HepG2 (cell line): ENCODE measurements around the gene TPX2. TPM values are rescaled to one million over a fixed set of nuclear protein-coding genes. Genes with fewer than 3 reads are reported as not detected.

Source experiments
- ATAC-seq: fragments of 200-7000 bp; cut with Tn5 transposase; 3 replicates; pipeline ENCODE4 v1.9.1; 2020; ENCODE audit warnings: mild to moderate bottlenecking, moderate library complexity
- BruUV-seq: library from RNA; stranded (reverse); fragments of 400-500 nt; replicated peaks from 2 replicates; lab custom pipeline; 2021; lab: Mats Ljungman, UMichigan
- CTCF ChIA-PET: fragments of 300-600 bp; formaldehyde crosslinking; extraction: SDS; loops from one replicate; lab custom pipeline; 2021; ENCODE audit warnings: low total read pairs, inconsistent platforms, low intra/inter-chr PET ratio; lab: Yijun Ruan, JAX
- POLR2A ChIA-PET: fragments of 350-600 bp; sonication (Branson Sonifier 250); formaldehyde crosslinking; loops from one replicate; lab custom pipeline; 2020; ENCODE audit warnings: antibody characterized with exemption, inconsistent platforms; lab: Yijun Ruan, JAX
- DNase-seq: peaks from one replicate; pipeline ENCODE4 v3.0.0-alpha.2; 2015; ENCODE audit warnings: low spot score
- FAIRE-seq: peaks from 3 replicates; lab custom pipeline; 2011; peaks lifted over from hg19 to GRCh38; lab: Jason Lieb, UNC
- H2AFZ ChIP-seq: one replicate; pipeline ENCODE4 v1.6.1; 2011; ENCODE audit warnings: low read length, inconsistent platforms
- H3K27ac ChIP-seq: fragments of 300-600 bp; 3 replicates; pipeline ENCODE4 v1.8.0; 2011; ENCODE audit warnings: mixed run types, mild to moderate bottlenecking, mixed read lengths, low read length, inconsistent platforms; ENCODE audit not compliant: insufficient read depth; ENCODE audit errors: extremely low read length
- H3K27me3 ChIP-seq, 2 experiments: fragments of 200-600 bp in 1 of 2; 2 replicates in 1 of 2; 3 replicates in 1 of 2; pipeline versions ENCODE4 v1.6.0 to v1.8.0; 2011; ENCODE audit warnings: low read length in 2 of 2, mild to moderate bottlenecking in 2 of 2, moderate library complexity in 2 of 2, inconsistent platforms in 1 of 2; ENCODE audit not compliant: insufficient read depth in 2 of 2, control insufficient read depth in 1 of 2
- H3K36me3 ChIP-seq, 2 experiments: fragments of 200-600 bp in 1 of 2; replicated peaks in 1 of 2; 2 replicates in 1 of 2; 3 replicates in 1 of 2; pipeline versions ENCODE4 v1.5.1 to v1.8.0; 2011; ENCODE audit warnings: low read length in 2 of 2, inconsistent platforms in 1 of 2; ENCODE audit not compliant: insufficient read depth in 2 of 2, control insufficient read depth in 1 of 2
- H3K4me1 ChIP-seq: 2 replicates; pipeline ENCODE4 v1.5.1; 2012; ENCODE audit warnings: low read length, inconsistent platforms; ENCODE audit not compliant: insufficient read depth
- H3K4me2 ChIP-seq: 2 replicates; pipeline ENCODE4 v1.6.0; 2011; ENCODE audit warnings: low read depth, low read length, inconsistent platforms
- H3K4me3 ChIP-seq, 3 experiments: fragments of 200-600 bp in 1 of 3; sonication (generic), shearing (Covaris generic) in 1 of 3; replicated peaks in 1 of 3; 2 replicates each; pipeline ENCODE4 v1.5.1; 2011 to 2016; ENCODE audit warnings: low read length in 3 of 3, inconsistent platforms in 2 of 3, low read depth in 2 of 3, mild to moderate bottlenecking in 2 of 3, control low read depth in 1 of 3, mixed read lengths in 1 of 3; ENCODE audit not compliant: insufficient read depth in 1 of 3
- H3K79me2 ChIP-seq: one replicate; pipeline ENCODE4 v1.6.1; 2011; ENCODE audit warnings: low read length, inconsistent platforms; ENCODE audit not compliant: insufficient read depth
- H3K9ac ChIP-seq: 2 replicates; pipeline ENCODE4 v1.6.0; 2011; ENCODE audit warnings: mild to moderate bottlenecking, low read depth, low read length, inconsistent platforms; ENCODE audit not compliant: insufficient read depth
- H3K9me3 ChIP-seq: 2 replicates; pipeline ENCODE4 v1.5.1; 2012; ENCODE audit warnings: mild to moderate bottlenecking, low read length
- H4K20me1 ChIP-seq: 2 replicates; pipeline ENCODE4 v1.6.0; 2011; ENCODE audit warnings: inconsistent platforms, mild to moderate bottlenecking, low read length, moderate library complexity; ENCODE audit not compliant: insufficient read depth
- CAMTA2 ChIP-seq: sonication (generic); formaldehyde crosslinking; IDR thresholded peaks from 2 replicates; pipeline ENCODE4 v1.4.0; 2020; ENCODE audit warnings: mild to moderate bottlenecking, missing genetic modification reagents, borderline replicate concordance
- HMG20A ChIP-seq: IDR thresholded peaks from 2 replicates; pipeline ENCODE4 v1.6.1; 2016; ENCODE audit warnings: borderline replicate concordance
- HNRNPLL ChIP-seq: fragments of 200-400 bp; formaldehyde crosslinking; IDR thresholded peaks from 2 replicates; pipeline ENCODE4 v1.6.1; 2017; ENCODE audit warnings: mild to moderate bottlenecking, low read depth, low read length; ENCODE audit not compliant: poor library complexity, severe bottlenecking
- MXD4 ChIP-seq: IDR thresholded peaks from 2 replicates; pipeline ENCODE4 v1.6.1; 2016; ENCODE audit warnings: mild to moderate bottlenecking, missing biosample characterization, missing genetic modification reagents
- PCBP1 ChIP-seq: fragments of 200-400 bp; formaldehyde crosslinking; IDR thresholded peaks from 2 replicates; pipeline ENCODE4 v1.6.1; 2017; ENCODE audit warnings: mild to moderate bottlenecking, low read depth, low read length, borderline replicate concordance
- PPARG ChIP-seq: conservative IDR thresholded peaks from 2 replicates; pipeline ENCODE4 v1.6.1; 2016; ENCODE audit warnings: missing biosample characterization, missing genetic modification reagents
- SCMH1 ChIP-seq: sonication (generic); formaldehyde crosslinking; IDR thresholded peaks from 2 replicates; pipeline ENCODE4 v1.9.0; 2021; ENCODE audit warnings: missing genetic modification reagents, mild to moderate bottlenecking, borderline replicate concordance
- SMARCC2 ChIP-seq: fragments of 450-650 bp; IDR thresholded peaks from 2 replicates; pipeline ENCODE4 v1.6.1; 2017; ENCODE audit warnings: antibody characterized with exemption, mild to moderate bottlenecking
- SRF ChIP-seq: IDR thresholded peaks from 2 replicates; pipeline ENCODE4 v1.6.1; 2011; ENCODE audit warnings: mild to moderate bottlenecking, low read depth, low read length, moderate library complexity
- ZFP82 ChIP-seq: sonication (generic); formaldehyde crosslinking; IDR thresholded peaks from 2 replicates; pipeline ENCODE4 v1.5.1; 2020; ENCODE audit warnings: mild to moderate bottlenecking, missing genetic modification reagents, borderline replicate concordance
- ZNF264 ChIP-seq: sonication (generic); formaldehyde crosslinking; IDR thresholded peaks from 2 replicates; pipeline ENCODE4 v1.4.0; 2020; ENCODE audit warnings: missing genetic modification reagents
- ZNF367 ChIP-seq: sonication (generic); formaldehyde crosslinking; IDR thresholded peaks from 2 replicates; pipeline ENCODE4 v1.4.0; 2020; ENCODE audit warnings: missing genetic modification reagents, borderline replicate concordance
- ZNF589 ChIP-seq: sonication (generic); formaldehyde crosslinking; conservative IDR thresholded peaks from 2 replicates; pipeline ENCODE4 v1.8.0; 2022; ENCODE audit warnings: mild to moderate bottlenecking, moderate library complexity, missing genetic modification reagents
- ZNF652 ChIP-seq: IDR thresholded peaks from 2 replicates; pipeline ENCODE4 v1.6.1; 2016; ENCODE audit warnings: low read depth, borderline replicate concordance
- ZNF672 ChIP-seq: sonication (generic); formaldehyde crosslinking; IDR thresholded peaks from 2 replicates; pipeline ENCODE4 v1.8.1; 2022; ENCODE audit warnings: missing genetic modification reagents
- ZNF7 ChIP-seq: IDR thresholded peaks from 2 replicates; pipeline ENCODE4 v1.6.1; 2016; ENCODE audit warnings: missing biosample characterization, missing genetic modification reagents
- ZNF747 ChIP-seq: sonication (generic); formaldehyde crosslinking; IDR thresholded peaks from 2 replicates; pipeline ENCODE4 v1.8.1; 2023; ENCODE audit warnings: missing genetic modification reagents, mild to moderate bottlenecking, borderline replicate concordance
- WGBS: methylation state at CpG from one replicate; pipeline ENCODE4 v1.1.6; 2017; ENCODE audit warnings: low lambda C conversion rate; 5-methylcytosine and 5-hydroxymethylcytosine counted together
- in situ Hi-C: cut with HindIII; loops from 2 replicates; pipeline ENCODE4 v1.10.0; 2017; ENCODE audit warnings: low pct_unique_long_range_greater_than_20kb; ENCODE audit not compliant: extremely low pct_ligation_motif_present
- intact Hi-C: fragments of 100-400 bp; cut with micrococcal nuclease; formaldehyde crosslinking; loops from one replicate; pipeline ENCODE4 v1.10.0; 2022; ENCODE audit not compliant: unreplicated experiment
- polyA plus RNA-seq, 8 experiments: library from polyadenylated mRNA; depleted of rRNA in 3 of 8; stranded (reverse) in 7 of 8; unstranded in 1 of 8; fragments of >200 nt; fragmentation: Illumina TruSeq in 4 of 8; extraction: Trizol in 4 of 8; gene quantifications; 2 replicates each; pipeline versions ENCODE4 v1.2.1 to v1.2.3, GENCODE V29; 2011 to 2016; ENCODE audit warnings: low read depth in 4 of 8, missing spikeins in 1 of 8, mixed read lengths in 1 of 8; ENCODE audit not compliant: insufficient read depth in 1 of 8
- total RNA-seq, 5 experiments: library from RNA; depleted of rRNA; stranded (reverse); fragments of >200 nt; fragmentation: Illumina TruSeq; extraction: Trizol; gene quantifications; 2 replicates each; pipeline ENCODE4 v1.2.3, GENCODE V29; 2016; ENCODE audit warnings: low read depth in 1 of 5
- TF ChIP-seq, protein P1 (sequence below): sonication (generic); formaldehyde crosslinking; IDR thresholded peaks from 2 replicates; pipeline ENCODE4 v1.8.0; 2022; ENCODE audit warnings: missing genetic modification reagents, mild to moderate bottlenecking, inconsistent platforms, borderline replicate concordance
- TF ChIP-seq, protein P2 (sequence below): sonication (generic); formaldehyde crosslinking; IDR thresholded peaks from 2 replicates; pipeline ENCODE4 v1.5.1; 2020; ENCODE audit warnings: mild to moderate bottlenecking, moderate library complexity, missing genetic modification reagents
- TF ChIP-seq, protein P3 (sequence below): sonication (generic); formaldehyde crosslinking; IDR thresholded peaks from 2 replicates; pipeline ENCODE4 v1.4.0; 2020; ENCODE audit warnings: missing genetic modification reagents, mild to moderate bottlenecking, borderline replicate concordance

TPX2 gene
- total and polyA plus RNA-seq, 2 of the 13 experiments (the other 11 are each of a cell fraction or from before 2014, with no cell fraction given), result 34.3 to 124 TPM

DNA sequence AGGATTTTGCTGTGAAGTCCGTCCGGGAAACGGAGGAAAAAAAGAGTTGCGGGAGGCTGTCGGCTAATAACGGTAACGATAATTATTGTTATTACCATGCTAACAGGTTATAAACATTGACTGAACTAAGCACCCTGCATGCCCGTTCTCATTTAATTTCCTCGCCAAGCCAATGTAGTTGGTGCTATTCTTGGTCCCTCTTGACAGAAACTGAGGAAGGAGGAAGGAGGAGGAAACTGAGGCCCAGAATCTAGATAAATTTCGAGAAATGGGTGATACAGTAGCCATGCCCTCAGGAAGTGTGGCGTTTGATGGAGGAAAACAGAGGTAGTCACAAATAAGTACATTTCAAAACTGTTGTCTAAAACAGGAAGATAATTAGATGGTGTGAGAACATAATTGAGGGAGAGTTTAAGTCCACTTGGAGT, 474 bp downstream of the TPX2 start:
- WGBS, result 1% methylated on average over 11 of the region's 11 CpGs
- ATAC-seq, result peak; percentile 1; the same call in 2 of the 3 replicates
- H3K27ac ChIP-seq, result peak overlapping the region; percentile 84
- TF ChIP-seq ZNF7 (CRISPR knock-in tag) (no peak), ZNF367 (CRISPR knock-in tag) (no peak), ZFP82 (CRISPR knock-in tag) (0 out of 2 replicates have a peak, but pooled peaks have one; percentile 6), ZNF652 (CRISPR knock-in tag) (no peak), SRF (no peak), MXD4 (CRISPR knock-in tag) (no peak; the same call in 1 of the 2 replicates), CAMTA2 (CRISPR knock-in tag) (no peak), ZNF589 (CRISPR knock-in tag) (no peak), HNRNPLL (no peak), ZNF672 (CRISPR knock-in tag) (no peak), SMARCC2 (no peak), ZNF264 (no peak), ZNF747 (peak; percentile 20; the same call in 1 of the 2 replicates), PCBP1 (no peak), PPARG (CRISPR knock-in tag) (no peak), HMG20A (CRISPR knock-in tag) (no peak), SCMH1 (CRISPR knock-in tag) (no peak)
- TF ChIP-seq, protein P1, sequence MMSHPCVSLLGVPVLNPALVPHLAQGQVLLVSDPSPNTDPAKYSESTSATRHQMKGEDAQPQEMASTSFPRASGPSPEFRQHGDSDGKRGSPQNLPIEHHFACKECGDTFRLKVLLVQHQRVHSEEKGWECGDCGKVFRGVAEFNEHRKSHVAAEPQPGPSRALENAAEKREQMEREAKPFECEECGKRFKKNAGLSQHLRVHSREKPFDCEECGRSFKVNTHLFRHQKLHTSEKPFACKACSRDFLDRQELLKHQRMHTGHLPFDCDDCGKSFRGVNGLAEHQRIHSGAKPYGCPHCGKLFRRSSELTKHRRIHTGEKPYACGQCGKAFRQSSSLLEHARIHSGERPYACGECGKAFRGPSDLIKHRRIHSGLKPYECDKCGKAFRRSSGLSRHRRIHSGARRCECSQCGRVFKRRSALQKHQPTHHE (CRISPR knock-in tag), result no peak
- TF ChIP-seq, protein P2, sequence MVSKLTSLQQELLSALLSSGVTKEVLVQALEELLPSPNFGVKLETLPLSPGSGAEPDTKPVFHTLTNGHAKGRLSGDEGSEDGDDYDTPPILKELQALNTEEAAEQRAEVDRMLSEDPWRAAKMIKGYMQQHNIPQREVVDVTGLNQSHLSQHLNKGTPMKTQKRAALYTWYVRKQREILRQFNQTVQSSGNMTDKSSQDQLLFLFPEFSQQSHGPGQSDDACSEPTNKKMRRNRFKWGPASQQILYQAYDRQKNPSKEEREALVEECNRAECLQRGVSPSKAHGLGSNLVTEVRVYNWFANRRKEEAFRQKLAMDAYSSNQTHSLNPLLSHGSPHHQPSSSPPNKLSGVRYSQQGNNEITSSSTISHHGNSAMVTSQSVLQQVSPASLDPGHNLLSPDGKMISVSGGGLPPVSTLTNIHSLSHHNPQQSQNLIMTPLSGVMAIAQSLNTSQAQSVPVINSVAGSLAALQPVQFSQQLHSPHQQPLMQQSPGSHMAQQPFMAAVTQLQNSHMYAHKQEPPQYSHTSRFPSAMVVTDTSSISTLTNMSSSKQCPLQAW (CRISPR knock-in tag), result no peak
- TF ChIP-seq, protein P3, sequence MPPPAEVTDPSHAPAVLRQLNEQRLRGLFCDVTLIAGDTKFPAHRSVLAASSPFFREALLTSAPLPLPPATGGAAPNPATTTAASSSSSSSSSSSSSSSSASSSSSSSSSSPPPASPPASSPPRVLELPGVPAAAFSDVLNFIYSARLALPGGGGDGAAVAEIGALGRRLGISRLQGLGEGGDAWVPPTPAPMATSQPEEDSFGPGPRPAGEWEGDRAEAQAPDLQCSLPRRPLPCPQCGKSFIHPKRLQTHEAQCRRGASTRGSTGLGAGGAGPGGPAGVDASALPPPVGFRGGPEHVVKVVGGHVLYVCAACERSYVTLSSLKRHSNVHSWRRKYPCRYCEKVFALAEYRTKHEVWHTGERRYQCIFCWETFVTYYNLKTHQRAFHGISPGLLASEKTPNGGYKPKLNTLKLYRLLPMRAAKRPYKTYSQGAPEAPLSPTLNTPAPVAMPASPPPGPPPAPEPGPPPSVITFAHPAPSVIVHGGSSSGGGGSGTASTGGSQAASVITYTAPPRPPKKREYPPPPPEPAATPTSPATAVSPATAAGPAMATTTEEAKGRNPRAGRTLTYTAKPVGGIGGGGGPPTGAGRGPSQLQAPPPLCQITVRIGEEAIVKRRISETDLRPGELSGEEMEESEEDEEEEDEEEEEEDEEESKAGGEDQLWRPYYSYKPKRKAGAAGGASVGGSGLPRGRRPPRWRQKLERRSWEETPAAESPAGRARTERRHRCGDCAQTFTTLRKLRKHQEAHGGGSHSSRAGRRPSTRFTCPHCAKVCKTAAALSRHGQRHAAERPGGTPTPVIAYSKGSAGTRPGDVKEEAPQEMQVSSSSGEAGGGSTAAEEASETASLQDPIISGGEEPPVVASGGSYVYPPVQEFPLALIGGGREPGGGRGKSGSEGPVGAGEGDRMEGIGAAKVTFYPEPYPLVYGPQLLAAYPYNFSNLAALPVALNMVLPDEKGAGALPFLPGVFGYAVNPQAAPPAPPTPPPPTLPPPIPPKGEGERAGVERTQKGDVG (CRISPR knock-in tag), result no peak

More for the DNA sequence above, 474 bp downstream of the TPX2 start:
- H4K20me1 ChIP-seq, result no peaks in the 10 kb centered on the region
- peaks cover 2 to 11% of the 10 kb centered on the region in 2 experiments; a peak in 3 of 5 replicates for H3K36me3 ChIP-seq
- H3K9me3 ChIP-seq, result no peaks in the 10 kb centered on the region
- H3K4me1 ChIP-seq, result peaks cover 35% of the 10 kb centered on the region
- H3K4me3 ChIP-seq, result peak overlapping the region; percentile 90 to 97 (median 93)
- peaks cover 0 to 3% of the 10 kb centered on the region in 2 experiments; a peak in 2 of 5 replicates for H3K27me3 ChIP-seq
- FAIRE-seq (no peak), DNase-seq (no peak)
- intact Hi-C loops, result no loop called here
- in situ Hi-C loops, result no loop called here
- peaks cover 59% of the 10 kb centered on the region for H3K79me2 ChIP-seq
- POLR2A ChIA-PET, result interaction anchor here (0.7 to 3.2 kb wide), 29 partner anchors 8 to 165 kb away, joined by 3 to 34 read pairs (median 7); partner anchors contain the start of genes BCL2L1 and ID1
- H3K4me2 ChIP-seq, result peak overlapping the region; percentile 93
- peak overlapping the region; percentile 73 for H2AFZ ChIP-seq
- peak overlapping the region; percentile 90 for H3K9ac ChIP-seq
- BruUV-seq, result TSS peak; percentile 83
- CTCF ChIA-PET, result interaction anchor here (1.8 kb wide), 1 partner anchor 79 kb away, joined by 5 read pairs; no protein-coding TSS in a partner anchor
